Loucy (cell line): ENCODE results near the gene SLC10A3.

ENCODE experiments used
- H2AFZ ChIP-seq: fragments of 200-600 bp; sonication (generic); 2 replicates; pipeline ENCODE4 v1.6.0; 2016; ENCODE audit warnings: antibody characterized with exemption, mild to moderate bottlenecking, low read length, moderate library complexity
- H3F3A ChIP-seq: fragments of 200-600 bp; 2 replicates; pipeline ENCODE4 v1.6.0; 2016; ENCODE audit warnings: antibody characterized with exemption, low read depth, mild to moderate bottlenecking
- H3K27me3 ChIP-seq: fragments of 200-600 bp; sonication (generic); 2 replicates; pipeline ENCODE4 v1.6.1; 2014; ENCODE audit warnings: low read length, mild to moderate bottlenecking; ENCODE audit not compliant: insufficient read depth, poor library complexity, severe bottlenecking
- H3K36me3 ChIP-seq: fragments of 200-600 bp; sonication (generic); 2 replicates; pipeline ENCODE4 v1.6.1; 2016; ENCODE audit warnings: low read length; ENCODE audit not compliant: insufficient read depth
- H3K4me1 ChIP-seq: fragments of 200-600 bp; sonication (generic); 2 replicates; pipeline ENCODE4 v1.5.1; 2014; ENCODE audit warnings: low read length, mild to moderate bottlenecking; ENCODE audit not compliant: insufficient read depth, poor library complexity, severe bottlenecking
- H3K4me2 ChIP-seq: fragments of 200-600 bp; sonication (generic); 2 replicates; pipeline ENCODE4 v1.6.0; 2014; ENCODE audit warnings: antibody characterized with exemption, low read length, low read depth, mild to moderate bottlenecking; ENCODE audit not compliant: poor library complexity, severe bottlenecking
- H3K4me3 ChIP-seq: fragments of 200-600 bp; sonication (generic); 2 replicates; pipeline ENCODE4 v1.5.1; 2014; ENCODE audit warnings: low read length, mild to moderate bottlenecking, mixed read lengths; ENCODE audit not compliant: poor library complexity, severe bottlenecking
- H3K79me2 ChIP-seq: fragments of 200-600 bp; sonication (generic); 2 replicates; pipeline ENCODE4 v1.6.1; 2014; ENCODE audit warnings: low read length; ENCODE audit not compliant: insufficient read depth
- H3K9ac ChIP-seq: fragments of 200-600 bp; sonication (generic); 2 replicates; pipeline ENCODE4 v1.6.0; 2014; ENCODE audit warnings: mild to moderate bottlenecking, low read depth, low read length, moderate library complexity; ENCODE audit not compliant: poor library complexity, severe bottlenecking
- H3K9me2 ChIP-seq: fragments of 200-600 bp; sonication (generic); replicated peaks from 2 replicates; pipeline ENCODE4 v1.6.1; 2016; ENCODE audit warnings: low read depth, low read length, mixed read lengths
- H3K9me3 ChIP-seq: fragments of 200-600 bp; sonication (generic); 2 replicates; pipeline ENCODE4 v1.6.1; 2014; ENCODE audit warnings: mild to moderate bottlenecking, antibody characterized with exemption, low read length, low read depth; ENCODE audit not compliant: insufficient read depth
- H4K20me1 ChIP-seq: fragments of 200-600 bp; sonication (generic); 2 replicates; pipeline ENCODE4 v1.6.0; 2014; ENCODE audit warnings: antibody characterized with exemption, low read length, mild to moderate bottlenecking; ENCODE audit not compliant: insufficient read depth, poor library complexity, severe bottlenecking
- CTCF ChIP-seq: fragments of 200-600 bp; sonication (generic); conservative IDR thresholded peaks from 2 replicates; pipeline ENCODE4 v1.5.1; 2014; ENCODE audit warnings: mild to moderate bottlenecking, antibody characterized with exemption, low read length
- EZH2phosphoT487 ChIP-seq: fragments of 200-600 bp; IDR thresholded peaks from 2 replicates; pipeline ENCODE4 v1.6.1; 2018; ENCODE audit warnings: antibody characterized with exemption, mild to moderate bottlenecking, moderate library complexity, borderline replicate concordance

The SLC10A3 gene

GRCh38 chrX:154471839-154472684 lies 18.4 kb downstream of the SLC10A3 start:
- Histone ChIP-seq H3F3A (no peaks in the 10 kb centered on the region), H3K36me3 (no peaks in the 10 kb centered on the region; the same call in 1 of the 2 replicates)

DNA sequence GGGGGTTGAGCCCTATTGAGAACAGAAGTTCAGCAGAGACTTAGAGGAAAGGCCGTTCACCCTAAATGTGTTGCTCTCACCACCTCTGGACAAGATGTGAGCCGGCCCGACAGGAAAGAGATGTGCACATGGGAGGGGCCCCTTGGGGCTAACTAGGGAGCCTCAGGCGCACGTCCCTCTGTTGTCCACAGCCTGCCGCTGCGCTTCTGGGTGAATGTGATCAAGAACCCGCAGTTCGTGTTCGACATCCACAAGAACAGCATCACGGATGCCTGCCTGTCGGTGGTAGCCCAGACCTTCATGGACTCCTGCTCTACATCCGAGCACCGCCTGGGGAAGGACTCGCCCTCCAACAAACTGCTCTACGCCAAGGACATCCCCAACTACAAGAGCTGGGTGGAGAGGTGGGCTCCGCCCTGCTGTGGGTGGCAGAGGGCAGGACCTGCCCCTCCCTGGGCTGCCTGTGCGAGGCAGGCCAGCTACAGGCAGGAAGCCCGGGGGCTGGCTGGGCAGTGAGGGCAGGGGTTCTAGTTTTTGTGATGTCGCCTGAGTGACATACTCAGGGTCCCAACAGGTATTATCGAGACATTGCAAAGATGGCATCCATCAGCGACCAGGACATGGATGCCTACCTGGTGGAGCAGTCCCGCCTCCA lies 19.4 kb downstream of the SLC10A3 start:
- no peaks in the 10 kb centered on the region for H3K9me3 ChIP-seq
- H3K9me2 ChIP-seq: no peaks in the 10 kb centered on the region
- H3K79me2 ChIP-seq: no peaks in the 10 kb centered on the region
- H3K4me3 ChIP-seq: no peak overlapping the region
- no peaks in the 10 kb centered on the region for H3F3A ChIP-seq
- no peaks in the 10 kb centered on the region; the same call in 1 of the 2 replicates for H3K36me3 ChIP-seq
- H3K4me1 ChIP-seq: no peaks in the 10 kb centered on the region
- TF ChIP-seq EZH2phosphoT487: no peak
- no peak for TF ChIP-seq CTCF
- H3K27me3 ChIP-seq: no peaks in the 10 kb centered on the region
- no peaks in the 10 kb centered on the region for H4K20me1 ChIP-seq
- H3K9ac ChIP-seq: no peak overlapping the region
- H3K4me2 ChIP-seq: no peak overlapping the region
- no peak overlapping the region for H2AFZ ChIP-seq

More at GRCh38 chrX:154471839-154472684, 18.4 kb downstream of the SLC10A3 start:
- TF ChIP-seq EZH2phosphoT487: no peak
- TF ChIP-seq CTCF: no peak
- no peaks in the 10 kb centered on the region for H3K27me3 ChIP-seq
- no peaks in the 10 kb centered on the region for H3K9me2 ChIP-seq
- H4K20me1 ChIP-seq: no peaks in the 10 kb centered on the region
- H3K9ac ChIP-seq: no peak overlapping the region
- no peak overlapping the region for H3K4me2 ChIP-seq
- H3K79me2 ChIP-seq: no peaks in the 10 kb centered on the region
- H2AFZ ChIP-seq: no peak overlapping the region
- no peaks in the 10 kb centered on the region for H3K9me3 ChIP-seq
- no peaks in the 10 kb centered on the region for H3K4me1 ChIP-seq
- H3K4me3 ChIP-seq: no peak overlapping the region

GRCh38 chrX:154470434-154470833 lies 20.0 kb downstream of the SLC10A3 start:
- Histone ChIP-seq H3K36me3 (no peaks in the 10 kb centered on the region; the same call in 1 of the 2 replicates), H3K9me2 (no peaks in the 10 kb centered on the region), H3K9me3 (no peaks in the 10 kb centered on the region), H4K20me1 (no peaks in the 10 kb centered on the region), H3K4me2 (no peak overlapping the region), H3K4me3 (no peak overlapping the region), H3K9ac (no peak overlapping the region), H3F3A (no peaks in the 10 kb centered on the region), H3K27me3 (no peaks in the 10 kb centered on the region), H2AFZ (no peak overlapping the region), H3K79me2 (no peaks in the 10 kb centered on the region), H3K4me1 (no peaks in the 10 kb centered on the region)
- TF ChIP-seq EZH2phosphoT487 (no peak), CTCF (no peak)
